Activated naive CD4-positive, alpha-beta T cell treated with anti-CD3 and anti-CD28 coated beads for 36 hours (primary cell): ENCODE data around the gene JAKMIP2. TPM values are rescaled to one million over a fixed set of nuclear protein-coding genes. Genes with fewer than 3 reads are reported as not detected.
"Not testable (repeated sequence)": the region's sequence is repeated elsewhere in the genome, so short reads cannot be mapped to it uniquely, and the experiment has no call there.

Source experiments
- CTCF ChIA-PET: fragments of 350-600 bp; sonication (Branson Sonifier 250); formaldehyde crosslinking; loops from one replicate; lab custom pipeline; 2021; ENCODE audit warnings: antibody characterized with exemption; lab: Charles Lee
- DNase-seq: peaks from one replicate; pipeline ENCODE4 v3.0.0-alpha.2; 2020
- H3K27ac Mint-ChIP-seq: one replicate; pipeline ENCODE4 v1.8.0; 2021; ENCODE audit warnings: mild to moderate bottlenecking, mixed read lengths
- H3K27me3 Mint-ChIP-seq: one replicate; pipeline ENCODE4 v1.8.0; 2021; ENCODE audit warnings: low read depth, mixed read lengths
- H3K36me3 Mint-ChIP-seq: one replicate; pipeline ENCODE4 v1.8.0; 2021; ENCODE audit warnings: low read depth, mixed read lengths
- H3K4me1 Mint-ChIP-seq: one replicate; pipeline ENCODE4 v1.8.0; 2021; ENCODE audit warnings: low read depth, mixed read lengths
- H3K4me3 Mint-ChIP-seq: one replicate; pipeline ENCODE4 v1.8.0; 2021; ENCODE audit warnings: mild to moderate bottlenecking, moderate library complexity, mixed read lengths
- H3K9me3 Mint-ChIP-seq: one replicate; pipeline ENCODE4 v1.8.0; 2021; ENCODE audit warnings: mixed read lengths
- intact Hi-C: fragments of 100-400 bp; cut with micrococcal nuclease; formaldehyde crosslinking; loops from one replicate; pipeline ENCODE4 v1.15.1; 2023
- total RNA-seq, 2 experiments: library from RNA; stranded (reverse); gene quantifications; one replicate each; pipeline ENCODE4 v1.2.3, GENCODE V29; 2021

The JAKMIP2 gene
- total RNA-seq, 2 experiments from 2014 or later: 0.14 to 0.17 TPM

GRCh38 chr5:147567917-147568598, 214.5 kb downstream of the JAKMIP2 start:
- intact Hi-C loops: no loop called here
- CTCF ChIA-PET: no interaction called here

GRCh38 chr5:147565524-147565923, 217.0 kb downstream of the JAKMIP2 start:
- intact Hi-C loops: no loop called here

More at GRCh38 chr5:147567917-147568598, 214.5 kb downstream of the JAKMIP2 start:
- Mint-ChIP-seq H3K27ac (no peak overlapping the region), H3K4me3 (no peak overlapping the region), H3K4me1 (no peaks in the 10 kb centered on the region), H3K27me3 (no peaks in the 10 kb centered on the region), H3K36me3 (no peaks in the 10 kb centered on the region), H3K9me3 (no peaks in the 10 kb centered on the region)
- DNase-seq: no peak

GRCh38 chr5:147564124-147564486, 218.4 kb downstream of the JAKMIP2 start:
- no peak for DNase-seq
- intact Hi-C loops: no loop called here
- Mint-ChIP-seq H3K36me3 (no peaks in the 10 kb centered on the region), H3K4me3 (no peak overlapping the region), H3K27ac (no peak overlapping the region), H3K9me3 (no peaks in the 10 kb centered on the region), H3K27me3 (no peaks in the 10 kb centered on the region), H3K4me1 (no peaks in the 10 kb centered on the region)
- CTCF ChIA-PET: no interaction called here

More at GRCh38 chr5:147565524-147565923, 217.0 kb downstream of the JAKMIP2 start:
- H3K4me1 Mint-ChIP-seq: no peaks in the 10 kb centered on the region
- CTCF ChIA-PET: no interaction called here
- H3K4me3 Mint-ChIP-seq: no peak overlapping the region
- H3K36me3 Mint-ChIP-seq: no peaks in the 10 kb centered on the region
- H3K27ac Mint-ChIP-seq: no peak overlapping the region
- no peaks in the 10 kb centered on the region for H3K27me3 Mint-ChIP-seq
- H3K9me3 Mint-ChIP-seq: no peaks in the 10 kb centered on the region
- DNase-seq: no peak

GRCh38 chr5:147563466-147564123, 218.9 kb downstream of the JAKMIP2 start:
- no peaks in the 10 kb centered on the region for H3K27me3 Mint-ChIP-seq
- no peak for DNase-seq
- H3K9me3 Mint-ChIP-seq: no peaks in the 10 kb centered on the region
- H3K36me3 Mint-ChIP-seq: no peaks in the 10 kb centered on the region
- CTCF ChIA-PET: no interaction called here
- intact Hi-C loops: no loop called here
- no peak overlapping the region for H3K27ac Mint-ChIP-seq
- H3K4me3 Mint-ChIP-seq: no peak overlapping the region
- no peaks in the 10 kb centered on the region for H3K4me1 Mint-ChIP-seq

GRCh38 chr5:147561435-147561834, 221.1 kb downstream of the JAKMIP2 start:
- no peak overlapping the region for H3K4me3 Mint-ChIP-seq
- DNase-seq: no peak
- intact Hi-C loops: no loop called here
- H3K27ac Mint-ChIP-seq: no peak overlapping the region
- H3K27me3 Mint-ChIP-seq: no peaks in the 10 kb centered on the region
- no peaks in the 10 kb centered on the region for H3K4me1 Mint-ChIP-seq
- H3K9me3 Mint-ChIP-seq: no peaks in the 10 kb centered on the region
- H3K36me3 Mint-ChIP-seq: no peaks in the 10 kb centered on the region
- CTCF ChIA-PET: no interaction called here

- CTCF ChIA-PET: no interaction called here
These were observed 221.7 kb downstream of the JAKMIP2 start for GRCh38 chr5:147560718-147561331.

GRCh38 chr5:147559749-147560148, 222.8 kb downstream of the JAKMIP2 start:
- H3K9me3 Mint-ChIP-seq: peaks cover 4% of the 10 kb centered on the region
- CTCF ChIA-PET: no interaction called here
- H3K4me3 Mint-ChIP-seq: no peak overlapping the region
- H3K27ac Mint-ChIP-seq: no peak overlapping the region
- intact Hi-C loops: no loop called here
- no peak for DNase-seq
- H3K4me1 Mint-ChIP-seq: no peaks in the 10 kb centered on the region
- no peaks in the 10 kb centered on the region for H3K27me3 Mint-ChIP-seq
- no peaks in the 10 kb centered on the region for H3K36me3 Mint-ChIP-seq

More at GRCh38 chr5:147560718-147561331, 221.7 kb downstream of the JAKMIP2 start:
- Mint-ChIP-seq H3K36me3 (no peaks in the 10 kb centered on the region), H3K4me3 (no peak overlapping the region), H3K4me1 (no peaks in the 10 kb centered on the region), H3K27ac (no peak overlapping the region), H3K9me3 (no peaks in the 10 kb centered on the region), H3K27me3 (no peaks in the 10 kb centered on the region)
- DNase-seq: no peak
- intact Hi-C loops: no loop called here

- intact Hi-C loops: no loop called here
- H3K27me3 Mint-ChIP-seq: no peaks in the 10 kb centered on the region
- H3K27ac Mint-ChIP-seq: no peak overlapping the region
- H3K9me3 Mint-ChIP-seq: peaks cover 4% of the 10 kb centered on the region
- H3K4me1 Mint-ChIP-seq: no peaks in the 10 kb centered on the region
- no peak for DNase-seq
- H3K4me3 Mint-ChIP-seq: no peak overlapping the region
- no peaks in the 10 kb centered on the region for H3K36me3 Mint-ChIP-seq
- CTCF ChIA-PET: no interaction called here
These were observed 223.7 kb downstream of the JAKMIP2 start for GRCh38 chr5:147558826-147559225.

GRCh38 chr5:147557876-147558745, 224.4 kb downstream of the JAKMIP2 start:
- H3K9me3 Mint-ChIP-seq: peaks cover 4% of the 10 kb centered on the region
- CTCF ChIA-PET: interaction anchor here (0.5 kb wide), 1 partner anchor 41 kb away, joined by 3 read pairs; no protein-coding TSS in a partner anchor
- no peaks in the 10 kb centered on the region for H3K4me1 Mint-ChIP-seq
- H3K27me3 Mint-ChIP-seq: no peaks in the 10 kb centered on the region
- H3K4me3 Mint-ChIP-seq: no peak overlapping the region
- intact Hi-C loops: no loop called here
- no peaks in the 10 kb centered on the region for H3K36me3 Mint-ChIP-seq
- H3K27ac Mint-ChIP-seq: no peak overlapping the region
- no peak for DNase-seq

GRCh38 chr5:147555176-147555575, 227.4 kb downstream of the JAKMIP2 start:
- Mint-ChIP-seq H3K9me3 (peaks cover 4% of the 10 kb centered on the region), H3K36me3 (no peaks in the 10 kb centered on the region), H3K27me3 (no peaks in the 10 kb centered on the region), H3K27ac (no peak overlapping the region), H3K4me3 (no peak overlapping the region), H3K4me1 (no peaks in the 10 kb centered on the region)
- intact Hi-C loops: no loop called here
- CTCF ChIA-PET: no interaction called here
- DNase-seq: no peak

GRCh38 chr5:147554261-147554817, 228.2 kb downstream of the JAKMIP2 start:
- Mint-ChIP-seq H3K27me3 (no peaks in the 10 kb centered on the region), H3K27ac (no peak overlapping the region), H3K4me1 (no peaks in the 10 kb centered on the region), H3K4me3 (no peak overlapping the region), H3K36me3 (no peaks in the 10 kb centered on the region), H3K9me3 (peaks cover 6% of the 10 kb centered on the region)
- DNase-seq: no peak
- CTCF ChIA-PET: no interaction called here
- intact Hi-C loops: no loop called here

- CTCF ChIA-PET, intact Hi-C loops, H3K4me1 Mint-ChIP-seq, H3K27me3 Mint-ChIP-seq, H3K4me3 Mint-ChIP-seq, H3K9me3 Mint-ChIP-seq, H3K36me3 Mint-ChIP-seq, DNase-seq, H3K27ac Mint-ChIP-seq: not testable (repeated sequence)
These were observed 228.7 kb downstream of the JAKMIP2 start for GRCh38 chr5:147553817-147554216.
